GM21576 (cell line): Measurements from ENCODE around the gene KLHL40.

ENCODE experiments used
- ATAC-seq: cut with Tn5 transposase; IDR thresholded peaks from one replicate; pipeline ENCODE4 v1.9.1; 2021; ENCODE audit warnings: mild to moderate bottlenecking, moderate library complexity; ENCODE audit not compliant: unreplicated experiment

Gene KLHL40

DNA sequence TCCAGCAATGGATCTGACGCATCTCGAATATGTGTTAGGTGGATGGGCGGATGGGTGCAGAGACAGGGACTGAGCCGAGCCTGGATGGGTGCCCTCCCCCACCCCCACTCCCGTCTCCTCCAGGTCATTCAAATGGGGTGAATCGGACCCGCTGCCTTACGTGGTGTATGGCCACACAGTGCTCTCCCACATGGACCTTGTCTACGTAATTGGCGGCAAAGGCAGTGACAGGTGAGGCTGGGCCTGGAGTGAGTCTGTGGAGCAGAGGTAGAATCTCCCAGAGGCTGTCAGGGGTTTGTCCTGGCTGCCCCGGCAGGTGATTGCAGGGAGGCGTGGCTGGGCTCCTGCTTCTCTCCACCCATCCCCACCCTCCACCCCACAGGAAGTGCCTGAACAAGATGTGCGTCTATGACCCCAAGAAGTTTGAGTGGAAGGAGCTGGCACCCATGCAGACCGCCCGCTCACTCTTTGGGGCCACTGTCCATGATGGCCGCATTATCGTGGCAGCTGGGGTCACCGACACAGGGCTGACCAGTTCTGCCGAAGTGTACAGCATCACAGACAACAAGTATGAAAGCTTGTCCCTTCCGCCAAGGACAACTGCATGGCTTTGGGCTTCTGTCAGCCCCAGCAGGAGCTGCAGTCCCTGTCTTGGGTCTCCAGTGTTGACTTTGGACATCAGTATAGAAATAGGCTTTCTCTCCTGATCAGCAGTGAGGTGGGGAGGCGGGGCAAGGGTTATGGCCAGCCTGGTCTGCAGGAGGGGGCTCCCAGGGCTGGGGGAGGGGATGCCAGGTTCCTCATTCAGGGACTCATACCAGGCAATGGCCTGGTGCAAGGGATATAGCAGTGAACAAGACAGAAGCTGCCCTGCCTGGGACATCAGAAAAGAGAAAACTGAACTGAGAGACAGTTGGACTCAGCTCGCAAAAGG, 3.4 kb downstream of the KLHL40 start:
- no peak for ATAC-seq

DNA sequence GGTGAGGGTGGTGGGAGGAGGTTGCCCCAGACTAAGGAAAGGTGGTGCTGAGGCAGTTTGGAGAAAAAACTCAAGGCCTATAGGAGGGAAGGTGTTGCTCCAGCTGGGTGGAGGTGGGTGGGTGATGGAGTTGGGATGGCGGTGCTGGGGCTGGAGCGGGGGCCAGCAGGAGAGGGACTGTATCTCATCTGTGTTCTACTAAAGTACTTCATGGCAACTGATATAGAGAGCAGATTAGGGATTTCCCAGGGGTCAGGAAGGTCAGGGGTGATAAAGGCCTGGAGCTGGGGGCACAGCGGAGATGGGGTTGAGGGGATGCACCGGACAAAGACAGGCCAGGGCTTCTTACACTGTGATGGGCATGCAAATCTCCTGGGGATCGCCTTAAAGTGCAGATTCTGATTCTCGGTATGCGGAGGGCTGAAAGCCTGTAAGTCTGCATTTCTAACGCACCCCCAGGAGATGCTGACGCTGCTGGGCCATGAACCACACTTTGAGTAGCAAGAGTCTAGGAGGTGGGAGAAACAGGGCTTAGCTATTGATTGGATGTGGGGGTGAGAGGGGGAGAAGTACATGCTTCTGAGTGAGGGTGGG, 4.2 kb downstream of the KLHL40 start:
- no peak for ATAC-seq

DNA sequence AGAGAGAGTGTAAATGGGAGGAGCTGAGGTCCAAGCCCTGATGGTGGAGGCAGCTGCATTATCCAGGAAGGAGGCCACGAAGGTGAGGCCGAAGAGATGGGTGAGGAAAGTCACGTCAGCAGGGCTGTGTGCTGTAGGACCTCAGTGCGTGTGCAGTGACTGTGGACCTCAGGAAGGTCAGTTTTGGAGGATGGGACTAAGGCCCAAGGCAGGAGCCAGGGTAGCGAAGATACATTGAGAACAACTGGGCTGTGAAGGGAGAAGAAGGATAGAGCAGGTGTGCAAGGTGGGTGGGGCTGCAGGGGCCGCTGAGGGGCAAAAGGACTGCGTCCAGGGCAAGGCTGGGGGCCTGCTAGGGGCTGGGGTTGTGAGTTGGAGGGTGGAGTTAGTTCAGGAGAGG, 4.9 kb downstream of the KLHL40 start:
- no peak for ATAC-seq

DNA sequence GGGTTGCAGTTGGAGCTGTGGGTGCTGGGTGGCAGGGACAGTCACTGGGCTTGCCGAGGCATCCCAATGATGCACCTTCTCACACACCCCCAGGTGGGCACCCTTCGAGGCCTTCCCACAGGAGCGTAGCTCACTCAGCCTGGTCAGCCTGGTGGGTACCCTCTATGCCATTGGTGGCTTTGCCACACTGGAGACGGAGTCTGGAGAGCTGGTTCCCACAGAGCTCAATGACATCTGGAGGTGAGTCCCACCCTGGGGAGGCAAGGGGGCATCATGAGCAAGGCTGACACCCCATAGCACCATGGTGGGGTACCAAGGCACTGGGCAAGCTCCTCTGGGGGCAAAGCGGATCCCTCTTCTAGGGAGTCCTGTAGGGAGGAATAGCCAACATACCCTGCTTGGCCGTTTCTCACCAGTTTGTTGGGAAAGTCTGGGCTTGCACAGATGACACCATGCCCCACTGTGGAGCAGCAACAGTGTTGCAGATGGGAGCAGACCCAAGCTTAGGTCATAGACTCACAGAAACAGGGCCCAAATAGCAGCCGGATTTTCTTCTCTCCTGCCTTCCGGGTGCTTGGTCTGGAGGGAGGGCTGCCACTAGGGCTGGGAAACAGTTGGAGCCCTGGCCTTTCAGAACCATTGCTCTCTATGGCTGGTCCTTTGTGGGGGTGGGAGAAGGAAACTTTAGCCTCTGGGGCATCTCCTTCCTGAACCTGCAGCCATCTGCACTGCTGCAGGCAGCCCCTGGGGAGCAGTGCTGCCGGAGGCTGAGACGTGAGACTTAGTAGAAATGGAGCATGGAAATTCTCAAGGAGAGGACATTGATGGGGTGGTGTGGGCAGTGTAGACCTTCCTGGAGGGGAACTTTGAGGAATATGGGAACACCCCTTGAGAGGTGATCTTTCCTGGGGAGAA, 5.7 kb downstream of the KLHL40 start:
- no peak for ATAC-seq

DNA sequence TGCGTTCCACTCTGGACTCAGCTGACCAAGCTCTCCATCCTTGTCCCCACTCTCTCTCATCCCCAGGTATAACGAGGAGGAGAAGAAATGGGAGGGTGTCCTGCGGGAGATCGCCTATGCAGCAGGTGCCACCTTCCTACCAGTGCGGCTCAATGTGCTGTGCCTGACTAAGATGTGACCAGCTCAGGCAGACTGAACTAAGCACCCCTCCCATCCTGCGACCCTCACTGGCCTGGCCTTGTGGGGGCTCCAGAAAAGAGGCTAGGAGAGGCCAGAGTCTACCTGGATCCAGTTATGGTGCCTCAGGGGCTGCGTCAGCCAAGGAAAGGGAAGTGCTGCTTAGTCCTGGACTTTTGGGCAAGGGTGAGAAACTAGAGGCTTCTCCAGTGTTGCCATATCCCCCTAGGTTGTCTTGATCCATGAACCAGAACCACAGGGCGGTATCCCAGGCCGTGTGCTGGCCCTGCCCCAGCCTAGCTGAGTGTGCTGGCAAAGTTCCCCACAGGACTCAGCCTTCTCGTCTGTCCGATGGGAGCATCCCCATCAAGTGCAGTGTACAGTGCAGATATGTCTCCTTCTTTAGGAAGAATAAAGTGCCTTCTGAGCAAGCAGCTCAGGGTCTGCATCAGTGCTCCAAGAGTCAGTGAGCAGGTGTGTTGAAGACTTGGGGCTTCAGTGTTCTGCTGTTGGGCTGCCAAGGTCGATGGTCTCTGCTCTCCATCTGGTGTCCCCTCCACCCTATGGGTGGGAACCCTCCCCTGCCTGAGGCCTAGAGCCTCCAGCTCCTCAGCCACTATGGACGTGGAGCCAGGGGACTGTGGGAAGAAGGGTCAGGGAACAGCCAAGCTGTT, 6.7 kb downstream of the KLHL40 start:
- no peak for ATAC-seq

DNA sequence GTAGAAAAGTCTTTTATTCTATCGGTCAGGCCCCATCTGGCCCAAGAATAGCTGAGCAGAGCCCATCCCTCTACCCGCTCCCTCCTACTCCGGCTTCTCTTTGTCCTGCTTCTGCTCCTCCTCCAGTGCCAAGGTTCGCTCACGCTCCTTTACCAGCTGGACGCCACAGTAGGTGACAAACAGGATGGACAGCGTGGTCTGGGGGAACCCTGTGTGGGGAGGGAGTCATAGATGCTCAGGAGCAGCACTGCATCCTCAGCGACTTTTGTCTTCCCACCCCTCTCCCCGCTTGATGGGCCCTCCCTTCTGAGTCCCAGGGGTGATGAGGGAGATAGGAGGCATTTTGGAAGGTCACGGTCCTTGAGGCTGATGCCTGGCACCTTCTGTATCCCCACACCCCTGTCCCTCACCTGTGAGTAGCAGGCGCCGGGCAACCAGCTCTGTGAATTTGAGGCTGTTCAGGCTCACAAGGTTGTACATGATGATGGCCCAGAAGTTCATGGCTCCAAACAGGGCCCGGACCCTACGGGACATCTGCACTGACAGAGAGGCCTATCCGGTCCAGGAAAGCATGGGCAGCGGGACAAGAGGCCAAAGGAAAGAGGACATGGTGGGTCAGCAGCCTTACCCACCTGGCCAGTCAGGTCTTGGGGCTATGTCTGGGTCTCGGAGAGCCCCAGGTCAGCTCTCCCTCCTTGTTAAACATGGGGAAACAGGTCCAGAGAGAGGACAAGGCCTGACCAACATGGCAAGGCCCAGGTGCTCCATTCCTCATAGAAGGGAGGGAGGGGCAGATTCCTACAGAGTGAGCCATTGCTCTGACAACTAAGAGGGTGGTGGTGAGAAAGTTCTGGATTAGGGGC, 7.6 kb downstream of the KLHL40 start:
- ATAC-seq = no peak

DNA sequence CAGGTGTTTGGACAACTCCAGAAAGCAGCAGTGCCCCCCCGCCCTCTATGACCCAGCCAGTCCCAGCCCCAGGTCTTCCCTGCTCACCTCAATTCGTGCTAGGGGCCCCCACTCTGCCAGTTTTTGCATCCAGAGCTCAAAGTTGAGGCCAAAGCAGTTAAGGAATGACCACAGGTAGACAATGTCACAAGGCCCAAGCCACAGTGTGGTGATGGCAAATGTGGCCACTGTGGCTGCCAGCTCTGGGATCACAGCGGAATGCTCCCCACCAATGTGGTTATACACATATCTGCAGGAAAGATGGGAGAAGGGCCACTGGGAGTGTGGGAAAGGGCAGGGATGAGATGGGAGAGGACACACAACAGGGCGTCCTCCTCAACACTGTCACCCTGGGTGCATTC, 8.2 kb downstream of the KLHL40 start:
- ATAC-seq = no peak

DNA sequence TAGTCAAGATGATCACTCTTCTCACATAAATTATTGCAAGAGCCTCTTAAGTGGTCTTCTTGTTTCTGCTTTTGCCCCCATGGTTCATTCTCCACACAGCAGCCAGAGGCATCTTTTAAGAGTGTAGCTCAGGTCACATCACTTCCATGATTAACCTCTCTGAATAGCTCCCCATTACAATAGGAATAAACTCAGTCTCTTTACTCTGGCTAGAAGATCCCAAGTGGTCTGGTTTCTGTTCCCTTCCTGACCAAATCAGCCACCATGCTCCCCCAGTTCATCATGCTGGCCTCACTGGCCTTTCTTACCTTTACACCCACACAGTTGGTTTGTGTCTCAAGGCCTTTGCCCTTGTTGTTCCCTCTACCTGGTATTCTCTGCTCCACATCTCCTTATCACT, 9.0 kb downstream of the KLHL40 start:
- ATAC-seq = no peak

DNA sequence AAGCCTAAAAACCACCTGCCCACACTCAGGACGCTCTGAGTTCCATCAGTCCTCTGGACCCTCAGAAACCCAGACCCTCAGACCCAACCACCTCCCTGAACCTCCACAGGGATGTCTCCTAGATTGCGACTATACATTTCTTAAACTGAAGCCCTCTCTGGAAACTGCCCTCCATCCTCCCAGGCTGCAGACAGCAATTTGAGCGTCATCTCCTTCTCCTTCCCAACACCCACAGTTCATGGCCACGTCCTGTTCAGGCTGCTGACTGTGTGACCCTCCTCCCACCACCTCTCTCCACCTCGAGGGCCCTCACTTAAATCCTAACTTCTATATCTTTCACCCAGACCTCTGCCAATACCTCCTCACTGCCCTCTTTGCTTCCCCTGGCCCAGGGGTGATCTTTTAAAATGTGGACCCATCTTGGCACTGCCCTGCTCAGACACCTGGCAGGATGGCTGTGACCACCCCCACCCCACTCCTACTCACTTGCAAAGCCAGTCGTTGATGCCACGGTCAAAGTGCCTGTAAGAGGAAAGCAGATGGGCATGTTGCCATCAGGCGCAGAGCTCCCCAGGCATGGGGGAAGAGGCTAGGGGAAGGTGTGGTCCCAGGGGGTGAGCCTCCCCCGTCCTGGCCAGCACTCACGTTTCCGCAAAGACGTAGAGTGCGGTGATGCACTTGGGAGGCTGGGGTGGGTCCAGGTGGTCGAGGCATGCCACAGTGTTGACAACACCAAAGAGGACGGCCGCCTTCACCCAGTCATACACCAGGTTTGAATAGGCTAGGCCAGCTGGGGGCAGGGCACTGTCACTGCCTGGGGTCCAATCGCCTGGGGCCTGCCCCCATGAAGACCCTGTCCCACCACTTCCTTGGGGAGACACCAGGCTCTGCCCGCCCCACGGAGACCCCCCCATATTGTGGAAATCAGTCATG, 11.3 kb downstream of the KLHL40 start:
- no peak for ATAC-seq

DNA sequence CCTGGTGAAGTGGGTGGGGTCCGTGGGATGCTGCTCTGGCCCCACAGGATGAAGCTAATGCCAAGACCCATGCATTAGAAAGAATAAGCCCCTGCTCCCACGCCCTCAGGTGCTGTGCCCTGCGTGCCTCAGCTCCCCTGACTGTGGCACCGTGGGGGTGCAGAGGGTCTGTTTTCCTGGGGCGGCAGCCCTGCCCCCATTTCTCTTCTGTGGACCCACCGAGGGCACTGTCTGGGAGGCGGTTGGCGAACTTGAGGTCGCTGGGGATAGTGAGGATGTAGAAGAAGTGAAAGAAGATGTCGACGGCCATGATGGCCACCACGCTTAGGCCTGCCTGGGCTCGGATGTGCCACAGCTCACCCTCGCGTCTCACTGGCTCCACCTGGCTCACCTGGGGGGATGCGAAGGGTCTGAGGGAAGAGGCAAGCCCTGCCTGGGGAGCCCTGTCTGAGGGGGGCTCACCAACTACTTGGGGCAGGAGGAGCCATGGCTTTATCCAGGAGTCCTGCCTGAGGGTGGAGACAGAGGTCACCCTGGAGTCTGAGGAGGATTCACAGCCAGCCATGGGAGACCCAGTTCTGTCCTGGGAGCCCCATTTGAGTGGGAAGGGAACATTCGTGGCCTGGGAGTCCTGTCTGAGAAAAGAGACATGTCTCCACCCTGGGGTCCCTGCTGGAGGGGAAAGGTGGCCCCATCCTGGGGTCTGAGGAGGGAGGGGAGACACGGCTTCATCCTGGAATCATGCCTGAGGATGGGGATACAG, 12.1 kb downstream of the KLHL40 start:
- no peak for ATAC-seq

DNA sequence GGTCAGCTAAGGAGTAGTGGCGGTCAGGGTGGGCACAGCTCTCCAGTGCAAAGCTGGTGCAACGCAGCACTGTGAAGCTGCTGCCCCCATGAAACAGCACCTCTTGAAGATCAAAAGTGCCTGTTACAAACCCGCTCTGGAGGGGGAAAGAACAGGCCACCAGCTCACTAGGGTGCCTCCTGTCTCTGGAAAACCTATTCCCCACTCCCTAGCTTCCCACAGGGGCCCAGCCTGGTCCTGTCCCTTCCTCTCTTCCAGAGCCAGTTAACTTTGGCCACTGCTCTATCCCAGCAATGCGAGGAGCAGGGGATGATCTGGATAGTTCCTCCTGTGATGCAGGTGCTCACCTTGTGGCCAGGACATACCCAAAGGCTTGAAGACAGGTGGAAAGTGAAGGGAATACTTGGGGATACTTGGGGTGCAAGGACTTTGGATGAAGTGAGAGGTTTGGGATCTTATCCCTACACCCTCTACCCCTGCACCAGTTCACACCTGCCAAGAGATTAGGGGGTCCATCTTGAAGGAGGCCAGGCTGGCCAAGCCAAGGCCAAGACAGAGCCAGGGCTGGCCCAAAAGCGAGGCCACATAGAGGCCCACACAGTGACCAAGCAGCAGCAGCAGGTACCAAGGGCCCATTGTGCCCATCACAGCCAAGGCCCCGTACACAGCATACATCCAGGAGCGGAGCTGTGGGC, 13.0 kb downstream of the KLHL40 start:
- ATAC-seq = no peak

DNA sequence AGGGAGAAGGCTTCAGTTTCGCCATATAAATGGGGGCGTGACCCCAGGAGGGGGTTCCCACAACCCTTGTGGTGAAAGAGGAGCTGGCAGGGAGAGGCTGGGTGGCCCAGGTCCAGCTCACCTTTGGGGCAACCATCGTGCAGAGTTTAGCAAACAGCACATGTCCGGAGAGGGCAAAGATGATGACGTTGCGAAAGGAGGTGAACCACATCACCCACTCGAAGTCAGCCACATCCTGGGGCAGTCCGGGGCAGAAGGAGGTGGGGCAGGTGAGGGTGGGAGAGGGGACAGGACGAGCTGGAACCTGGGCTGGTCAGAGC, 13.5 kb downstream of the KLHL40 start:
- ATAC-seq = no peak

DNA sequence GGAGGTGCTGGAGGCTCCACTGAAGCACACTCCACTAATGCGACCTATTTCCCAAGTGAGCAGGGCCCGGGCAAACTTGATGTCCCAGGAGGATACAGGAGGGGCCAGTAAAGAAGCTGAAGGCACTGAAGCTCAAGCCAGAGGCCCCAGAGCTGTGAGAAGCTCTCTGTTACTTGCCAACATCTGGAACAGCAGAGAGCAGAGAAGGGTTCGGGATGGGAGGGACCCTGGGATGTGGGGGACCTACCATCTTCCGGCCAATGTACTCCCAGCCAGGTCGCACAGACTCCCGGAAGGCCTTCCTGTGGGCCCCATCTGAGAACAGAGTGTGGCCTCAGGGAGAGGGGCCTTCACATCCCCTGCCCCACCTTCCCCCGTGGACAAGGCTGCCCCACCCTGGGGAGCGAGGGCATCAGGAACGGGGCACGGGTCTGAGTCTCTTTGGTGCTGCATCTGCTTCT, 14.2 kb downstream of the KLHL40 start:
- no peak for ATAC-seq

DNA sequence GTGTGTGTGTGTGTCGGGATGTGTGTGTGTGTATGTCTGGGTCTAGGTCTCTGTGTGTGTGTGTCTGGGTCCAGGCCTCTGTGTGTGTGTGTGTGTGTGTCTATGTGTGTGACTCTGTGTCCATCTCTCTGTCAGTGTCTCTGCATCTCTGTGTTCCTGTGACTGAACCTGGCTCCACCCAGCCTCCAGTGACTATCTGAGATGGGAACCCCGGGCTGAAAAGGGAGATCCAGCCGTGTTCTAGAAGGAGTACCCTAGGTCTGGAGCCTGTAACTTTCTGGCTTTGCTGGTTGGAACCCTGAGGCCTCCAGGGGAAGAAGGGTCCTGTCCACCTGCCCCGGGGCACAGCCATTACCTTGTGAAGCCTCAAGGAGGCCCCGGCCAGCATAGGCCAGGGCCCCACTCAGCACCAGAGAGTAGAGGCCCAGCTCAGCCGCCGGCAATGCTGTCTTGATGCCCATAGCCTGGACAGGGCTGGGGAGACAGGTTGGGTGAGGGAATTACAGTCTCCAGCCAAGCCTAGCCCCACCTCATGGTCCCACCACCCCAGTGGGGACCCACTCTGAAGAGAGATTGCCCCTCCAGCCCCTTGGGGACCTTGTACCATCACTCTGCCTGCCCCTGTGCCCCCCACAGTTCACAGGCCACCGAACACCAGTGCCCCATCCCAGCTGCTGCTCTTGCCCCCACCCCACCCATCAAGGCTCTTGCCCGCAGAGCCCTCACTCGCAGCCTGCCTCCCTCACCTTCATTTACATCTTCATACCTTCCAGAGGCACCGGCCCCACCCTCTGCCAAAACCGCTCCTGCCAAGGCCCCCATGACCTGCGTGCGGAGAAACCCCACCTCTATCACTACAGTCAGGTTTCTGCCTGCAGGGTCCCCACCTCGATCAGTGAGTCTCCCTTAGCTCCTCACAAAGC, 15.3 kb downstream of the KLHL40 start:
- ATAC-seq = no peak

DNA sequence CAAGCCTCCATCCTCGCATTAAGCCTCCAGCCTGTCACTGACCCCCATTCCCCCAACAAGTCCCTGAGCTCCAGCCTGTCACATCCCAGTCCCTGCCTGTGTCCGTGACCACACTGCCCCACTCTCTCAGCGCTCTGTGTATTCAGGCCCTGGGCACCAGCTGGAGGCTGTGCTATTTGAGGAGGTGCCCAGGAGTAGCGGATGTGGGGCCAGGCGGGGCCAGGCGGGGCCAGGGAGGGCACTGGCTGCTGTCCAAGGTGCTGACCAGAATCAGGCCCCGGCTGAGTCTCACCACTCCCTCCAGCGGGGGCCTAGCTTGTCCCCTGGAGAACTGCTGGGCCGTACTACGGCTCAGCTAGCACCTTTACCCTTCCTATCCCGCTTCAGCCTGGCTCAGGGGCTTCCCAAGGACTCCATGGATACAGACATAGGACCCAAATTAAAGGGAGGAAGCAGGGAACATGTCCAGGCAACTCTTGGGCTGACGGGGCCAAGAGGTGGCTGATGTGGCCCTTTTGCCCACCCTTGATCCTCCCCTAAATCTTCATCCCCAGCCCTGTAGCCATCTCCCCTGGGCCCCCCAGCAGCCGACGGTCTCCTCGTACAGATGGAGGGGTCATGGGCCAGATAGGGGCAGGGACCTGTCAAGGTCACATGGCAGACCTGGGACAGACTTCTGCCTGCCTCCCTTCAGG, 16.2 kb downstream of the KLHL40 start:
- ATAC-seq = no peak
